SK-N-SH treated with all-trans-retinoic acid at 6 μM for 48 hours (cell line): ENCODE results near the gene SVIL.

Experiments used
- ATAC-seq: fragments of 200-7000 bp; cut with Tn5 transposase; 3 replicates; pipeline ENCODE4 v1.9.1; 2020; ENCODE audit warnings: mild to moderate bottlenecking, moderate library complexity
- ARNTL ChIP-seq: fragments of 450-650 bp; formaldehyde crosslinking; IDR thresholded peaks from 2 replicates; pipeline ENCODE4 v1.5.0; 2020; ENCODE audit warnings: low read depth, mild to moderate bottlenecking, moderate library complexity, borderline replicate concordance
- BACH2 ChIP-seq: fragments of 250-450 bp; sonication (Bioruptor Pico); IDR thresholded peaks from 2 replicates; pipeline ENCODE4 v1.9.0; 2021; ENCODE audit warnings: mild to moderate bottlenecking, borderline replicate concordance
- CSDC2 ChIP-seq: fragments of 250-450 bp; sonication (Bioruptor Pico); IDR thresholded peaks from 2 replicates; pipeline ENCODE4 v1.5.0; 2020; ENCODE audit warnings: mild to moderate bottlenecking, moderate library complexity
- ESRRG ChIP-seq: fragments of 250-450 bp; sonication (Bioruptor Pico); IDR thresholded peaks from 2 replicates; pipeline ENCODE4 v1.6.1; 2021; ENCODE audit warnings: mild to moderate bottlenecking
- ISL1 ChIP-seq: fragments of 250-450 bp; sonication (Bioruptor Pico); IDR thresholded peaks from 2 replicates; pipeline ENCODE4 v2.1.2; 2022; ENCODE audit warnings: mild to moderate bottlenecking, moderate library complexity
- OSR1 ChIP-seq: fragments of 250-450 bp; sonication (Bioruptor Pico); IDR thresholded peaks from 2 replicates; pipeline ENCODE4 v1.8.0; 2022; ENCODE audit warnings: moderate library complexity, mild to moderate bottlenecking, inconsistent platforms
- PPARA ChIP-seq: fragments of 250-450 bp; sonication (Bioruptor Pico); IDR thresholded peaks from 2 replicates; pipeline ENCODE4 v1.5.0; 2020; ENCODE audit warnings: mild to moderate bottlenecking, borderline replicate concordance
- RARB ChIP-seq: fragments of 250-450 bp; sonication (Bioruptor Pico); IDR thresholded peaks from 2 replicates; pipeline ENCODE4 v1.8.0; 2021; ENCODE audit warnings: mild to moderate bottlenecking, moderate library complexity
- SNAI2 ChIP-seq: fragments of 250-450 bp; sonication (Bioruptor Pico); IDR thresholded peaks from 2 replicates; pipeline ENCODE4 v1.5.0; 2020; ENCODE audit warnings: mild to moderate bottlenecking, moderate library complexity
- ZC3H10 ChIP-seq: fragments of 250-450 bp; sonication (Bioruptor Pico); IDR thresholded peaks from 2 replicates; pipeline ENCODE4 v1.5.1; 2021; ENCODE audit warnings: mild to moderate bottlenecking, moderate library complexity
- ZFP3 ChIP-seq: fragments of 250-450 bp; sonication (Bioruptor Pico); IDR thresholded peaks from 2 replicates; pipeline ENCODE4 v1.5.0; 2020; ENCODE audit warnings: mild to moderate bottlenecking, moderate library complexity
- ZFP30 ChIP-seq: fragments of 450-650 bp; formaldehyde crosslinking; IDR thresholded peaks from 2 replicates; pipeline ENCODE4 v1.5.0; 2022; ENCODE audit warnings: mild to moderate bottlenecking, moderate library complexity
- ZNF565 ChIP-seq: fragments of 450-650 bp; formaldehyde crosslinking; conservative IDR thresholded peaks from 2 replicates; pipeline ENCODE4 v1.5.0; 2020; ENCODE audit warnings: low read depth, mild to moderate bottlenecking, moderate library complexity
- ZNF70 ChIP-seq: fragments of 450-650 bp; formaldehyde crosslinking; IDR thresholded peaks from 2 replicates; pipeline ENCODE4 v1.5.0; 2020; ENCODE audit warnings: mild to moderate bottlenecking, moderate library complexity
- TF ChIP-seq, protein P1 (sequence below): fragments of 250-450 bp; sonication (Bioruptor Pico); IDR thresholded peaks from 2 replicates; pipeline ENCODE4 v1.8.0; 2020; ENCODE audit warnings: mild to moderate bottlenecking, moderate library complexity, borderline replicate concordance
- TF ChIP-seq, protein P2 (sequence below): fragments of 250-450 bp; sonication (Bioruptor Pico); IDR thresholded peaks from 2 replicates; pipeline ENCODE4 v1.5.1; 2021; ENCODE audit warnings: mild to moderate bottlenecking, moderate library complexity
- TF ChIP-seq, protein P3 (sequence below): fragments of 250-450 bp; sonication (Bioruptor Pico); IDR thresholded peaks from 2 replicates; pipeline ENCODE4 v1.8.0; 2021; ENCODE audit warnings: low read depth, mild to moderate bottlenecking, moderate library complexity, borderline replicate concordance
- TF ChIP-seq, protein P4 (sequence below): fragments of 250-450 bp; sonication (Bioruptor Pico); IDR thresholded peaks from 2 replicates; pipeline ENCODE4 v1.5.1; 2020; ENCODE audit warnings: low read depth, mild to moderate bottlenecking, moderate library complexity

SVIL gene

DNA sequence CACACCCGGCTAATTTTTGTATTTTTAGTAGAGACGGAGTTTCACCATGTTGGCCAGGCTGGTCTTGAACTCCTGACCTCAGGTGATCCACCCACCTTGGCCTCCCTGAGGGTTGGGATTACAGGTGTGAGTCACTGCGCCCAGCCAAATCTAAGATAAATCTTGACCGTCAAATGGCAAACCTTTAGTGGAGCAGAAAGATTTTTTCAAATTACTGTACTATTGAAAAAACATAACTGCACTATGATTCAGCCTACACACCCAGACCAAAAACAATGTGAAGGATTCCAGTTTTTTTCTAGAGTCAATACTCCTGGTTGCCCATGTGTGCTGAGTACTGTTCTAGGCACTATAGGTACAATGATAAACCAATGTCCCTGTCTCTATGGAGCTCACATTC is 33.9 kb upstream of the SVIL start (continued):
- TF ChIP-seq, protein P1, sequence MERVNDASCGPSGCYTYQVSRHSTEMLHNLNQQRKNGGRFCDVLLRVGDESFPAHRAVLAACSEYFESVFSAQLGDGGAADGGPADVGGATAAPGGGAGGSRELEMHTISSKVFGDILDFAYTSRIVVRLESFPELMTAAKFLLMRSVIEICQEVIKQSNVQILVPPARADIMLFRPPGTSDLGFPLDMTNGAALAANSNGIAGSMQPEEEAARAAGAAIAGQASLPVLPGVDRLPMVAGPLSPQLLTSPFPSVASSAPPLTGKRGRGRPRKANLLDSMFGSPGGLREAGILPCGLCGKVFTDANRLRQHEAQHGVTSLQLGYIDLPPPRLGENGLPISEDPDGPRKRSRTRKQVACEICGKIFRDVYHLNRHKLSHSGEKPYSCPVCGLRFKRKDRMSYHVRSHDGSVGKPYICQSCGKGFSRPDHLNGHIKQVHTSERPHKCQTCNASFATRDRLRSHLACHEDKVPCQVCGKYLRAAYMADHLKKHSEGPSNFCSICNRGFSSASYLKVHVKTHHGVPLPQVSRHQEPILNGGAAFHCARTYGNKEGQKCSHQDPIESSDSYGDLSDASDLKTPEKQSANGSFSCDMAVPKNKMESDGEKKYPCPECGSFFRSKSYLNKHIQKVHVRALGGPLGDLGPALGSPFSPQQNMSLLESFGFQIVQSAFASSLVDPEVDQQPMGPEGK: no peak
- TF ChIP-seq, protein P2, sequence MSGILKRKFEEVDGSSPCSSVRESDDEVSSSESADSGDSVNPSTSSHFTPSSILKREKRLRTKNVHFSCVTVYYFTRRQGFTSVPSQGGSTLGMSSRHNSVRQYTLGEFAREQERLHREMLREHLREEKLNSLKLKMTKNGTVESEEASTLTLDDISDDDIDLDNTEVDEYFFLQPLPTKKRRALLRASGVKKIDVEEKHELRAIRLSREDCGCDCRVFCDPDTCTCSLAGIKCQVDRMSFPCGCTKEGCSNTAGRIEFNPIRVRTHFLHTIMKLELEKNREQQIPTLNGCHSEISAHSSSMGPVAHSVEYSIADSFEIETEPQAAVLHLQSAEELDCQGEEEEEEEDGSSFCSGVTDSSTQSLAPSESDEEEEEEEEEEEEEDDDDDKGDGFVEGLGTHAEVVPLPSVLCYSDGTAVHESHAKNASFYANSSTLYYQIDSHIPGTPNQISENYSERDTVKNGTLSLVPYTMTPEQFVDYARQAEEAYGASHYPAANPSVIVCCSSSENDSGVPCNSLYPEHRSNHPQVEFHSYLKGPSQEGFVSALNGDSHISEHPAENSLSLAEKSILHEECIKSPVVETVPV (CRISPR knock-in tag): no peak

- TF ChIP-seq ZC3H10 (CRISPR knock-in tag) (no peak), ZFP3 (CRISPR knock-in tag) (no peak), RARB (no peak), ARNTL (CRISPR knock-in tag) (no peak), ZNF565 (CRISPR knock-in tag) (no peak), ZNF70 (CRISPR knock-in tag) (no peak), ESRRG (CRISPR knock-in tag) (no peak), PPARA (CRISPR knock-in tag) (no peak), CSDC2 (CRISPR knock-in tag) (no peak), ZFP30 (CRISPR knock-in tag) (no peak), OSR1 (CRISPR knock-in tag) (no peak), SNAI2 (CRISPR knock-in tag) (no peak), ISL1 (CRISPR knock-in tag) (no peak)
- TF ChIP-seq, protein P2 (CRISPR knock-in tag): no peak
- TF ChIP-seq, protein P1: no peak
- TF ChIP-seq, protein P3, sequence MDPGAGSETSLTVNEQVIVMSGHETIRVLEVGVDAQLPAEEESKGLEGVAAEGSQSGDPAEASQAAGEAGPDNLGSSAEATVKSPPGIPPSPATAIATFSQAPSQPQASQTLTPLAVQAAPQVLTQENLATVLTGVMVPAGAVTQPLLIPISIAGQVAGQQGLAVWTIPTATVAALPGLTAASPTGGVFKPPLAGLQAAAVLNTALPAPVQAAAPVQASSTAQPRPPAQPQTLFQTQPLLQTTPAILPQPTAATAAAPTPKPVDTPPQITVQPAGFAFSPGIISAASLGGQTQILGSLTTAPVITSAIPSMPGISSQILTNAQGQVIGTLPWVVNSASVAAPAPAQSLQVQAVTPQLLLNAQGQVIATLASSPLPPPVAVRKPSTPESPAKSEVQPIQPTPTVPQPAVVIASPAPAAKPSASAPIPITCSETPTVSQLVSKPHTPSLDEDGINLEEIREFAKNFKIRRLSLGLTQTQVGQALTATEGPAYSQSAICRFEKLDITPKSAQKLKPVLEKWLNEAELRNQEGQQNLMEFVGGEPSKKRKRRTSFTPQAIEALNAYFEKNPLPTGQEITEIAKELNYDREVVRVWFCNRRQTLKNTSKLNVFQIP (CRISPR knock-in tag): no peak
- no peak for ATAC-seq
Measured at GRCh38 chr10:29667191-29667590, 32.4 kb upstream of the SVIL start.

GRCh38 chr10:29666201-29666600 is 31.4 kb upstream of the SVIL start:
- TF ChIP-seq RARB: no peak
- no peak for TF ChIP-seq PPARA (CRISPR knock-in tag)
- TF ChIP-seq, protein P3 (CRISPR knock-in tag): no peak
- TF ChIP-seq, protein P4, sequence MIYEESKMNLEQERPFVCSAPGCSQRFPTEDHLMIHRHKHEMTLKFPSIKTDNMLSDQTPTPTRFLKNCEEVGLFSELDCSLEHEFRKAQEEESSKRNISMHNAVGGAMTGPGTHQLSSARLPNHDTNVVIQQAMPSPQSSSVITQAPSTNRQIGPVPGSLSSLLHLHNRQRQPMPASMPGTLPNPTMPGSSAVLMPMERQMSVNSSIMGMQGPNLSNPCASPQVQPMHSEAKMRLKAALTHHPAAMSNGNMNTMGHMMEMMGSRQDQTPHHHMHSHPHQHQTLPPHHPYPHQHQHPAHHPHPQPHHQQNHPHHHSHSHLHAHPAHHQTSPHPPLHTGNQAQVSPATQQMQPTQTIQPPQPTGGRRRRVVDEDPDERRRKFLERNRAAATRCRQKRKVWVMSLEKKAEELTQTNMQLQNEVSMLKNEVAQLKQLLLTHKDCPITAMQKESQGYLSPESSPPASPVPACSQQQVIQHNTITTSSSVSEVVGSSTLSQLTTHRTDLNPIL: no peak
- no peak for TF ChIP-seq ZNF70 (CRISPR knock-in tag)
- no peak for TF ChIP-seq CSDC2 (CRISPR knock-in tag)
- TF ChIP-seq BACH2 (CRISPR knock-in tag): no peak
- TF ChIP-seq ISL1 (CRISPR knock-in tag): no peak
- no peak for ATAC-seq
